HG02798 (cell line): ENCODE measurements around the gene OAS3.
A peak's percentile ranks its signal among the peaks of the same experiment; 100 is the strongest.
"Not testable (repeated sequence)": the region's sequence is repeated elsewhere in the genome, so short reads cannot be mapped to it uniquely, and the experiment has no call there.

ENCODE experiments used
- ATAC-seq: cut with Tn5 transposase; IDR thresholded peaks from one replicate; pipeline ENCODE4 v1.9.1; 2021; ENCODE audit warnings: mild to moderate bottlenecking; ENCODE audit not compliant: unreplicated experiment, poor library complexity

The OAS3 gene

DNA sequence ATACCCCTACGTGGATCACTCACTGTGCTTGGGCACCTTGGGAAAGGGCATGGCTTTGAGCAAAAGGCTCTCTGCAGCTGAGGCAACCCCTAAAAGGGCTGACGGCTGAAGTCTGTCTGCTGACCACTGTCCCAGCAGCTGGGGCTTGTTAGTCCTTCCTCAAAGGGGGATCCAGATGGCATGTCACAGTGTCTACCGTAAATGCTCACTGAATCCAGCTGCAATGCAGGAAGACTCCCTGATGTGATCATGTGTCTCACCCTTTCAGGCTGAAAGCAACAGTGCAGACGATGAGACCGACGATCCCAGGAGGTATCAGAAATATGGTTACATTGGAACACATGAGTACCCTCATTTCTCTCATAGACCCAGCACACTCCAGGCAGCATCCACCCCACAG, 19.2 kb upstream of the OAS3 start:
- ATAC-seq, result no peak

DNA sequence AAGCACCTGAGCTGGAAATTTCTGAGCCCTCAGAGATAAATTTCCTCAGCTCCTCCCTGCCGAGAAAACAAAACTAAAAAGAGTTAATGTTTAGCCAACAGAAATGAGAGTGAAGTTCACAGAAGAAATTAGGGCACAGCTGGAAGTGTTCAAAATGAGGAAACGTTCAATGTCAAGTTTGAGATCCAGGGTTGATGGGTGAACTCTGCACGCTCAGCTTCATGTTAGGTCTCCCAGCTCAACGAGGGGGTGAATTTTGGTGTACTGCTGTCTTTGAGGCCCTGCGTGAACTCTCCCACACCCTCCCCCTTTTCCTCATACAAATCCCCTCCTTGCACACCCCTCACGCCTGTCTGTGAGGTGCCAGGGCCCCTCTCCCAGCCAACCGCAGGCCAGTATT, 13.3 kb upstream of the OAS3 start:
- peak; percentile 82 for ATAC-seq

DNA sequence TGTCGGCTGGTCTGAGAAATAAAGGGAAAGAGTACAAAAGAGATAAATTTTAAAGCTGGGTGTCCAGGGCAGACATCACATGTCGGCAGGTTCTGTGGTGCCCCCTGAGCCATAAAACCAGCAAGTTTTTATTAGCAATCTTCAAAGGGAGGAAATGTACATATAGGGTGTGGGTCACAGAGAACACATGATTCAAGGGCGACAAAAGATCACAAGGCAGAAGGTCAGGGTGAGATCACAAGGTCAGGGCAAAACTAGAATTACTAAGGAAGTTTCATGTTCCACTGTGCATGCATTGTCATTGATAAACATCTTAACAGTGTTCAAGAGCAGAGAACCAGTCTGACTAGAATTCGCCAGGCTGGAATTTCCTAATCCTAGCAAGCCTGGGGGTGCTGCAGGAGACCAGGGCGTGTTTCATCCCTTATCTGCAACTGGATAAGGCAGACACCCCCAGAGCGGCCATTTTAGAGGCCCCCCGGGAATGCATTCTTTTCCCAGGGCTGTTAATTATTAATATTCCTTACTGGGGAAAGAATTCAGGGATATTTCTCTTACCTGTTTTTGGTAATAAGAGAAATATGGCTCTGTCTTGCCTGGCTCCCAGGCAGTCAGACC, 11.7 kb upstream of the OAS3 start:
- not testable (repeated sequence) for ATAC-seq

DNA sequence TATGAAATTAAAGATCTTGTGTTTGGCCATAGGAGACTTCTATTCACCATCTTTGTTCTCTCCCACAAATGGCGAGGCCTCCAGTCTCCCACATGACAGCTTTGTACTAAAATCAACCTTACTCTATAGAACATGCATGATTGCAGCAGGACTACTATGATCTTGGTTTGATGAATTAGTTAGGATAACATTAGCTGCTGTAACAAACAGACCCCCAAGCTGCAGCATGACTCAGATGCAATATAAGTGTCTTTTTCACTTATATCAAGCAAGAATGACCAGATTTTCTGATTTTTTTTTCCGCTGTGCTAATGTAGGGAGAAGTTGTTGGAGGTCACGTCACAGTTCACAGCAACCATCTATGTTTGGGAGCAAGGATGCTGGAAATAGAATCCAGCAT, 10.8 kb upstream of the OAS3 start:
- ATAC-seq, result no peak

DNA sequence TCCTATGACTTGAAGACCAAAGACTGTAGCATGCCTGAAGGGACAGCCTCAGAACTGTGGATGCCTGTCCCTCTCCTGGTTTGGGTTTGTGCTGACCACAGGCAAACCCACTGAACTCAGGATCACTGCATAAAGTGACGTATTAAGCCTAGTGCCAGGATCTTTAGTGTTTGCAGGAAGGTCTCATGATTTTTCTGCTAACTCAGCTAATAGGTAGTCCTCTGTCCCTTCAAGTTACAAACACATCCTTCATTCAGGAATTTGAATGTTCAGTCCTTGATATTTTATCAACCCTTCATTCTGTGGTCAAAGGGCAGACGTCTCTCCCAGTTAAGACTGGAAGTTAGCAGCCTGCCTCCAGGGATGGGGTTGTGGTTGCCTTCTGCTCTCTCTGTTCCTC, 10.3 kb upstream of the OAS3 start:
- no peak for ATAC-seq

DNA sequence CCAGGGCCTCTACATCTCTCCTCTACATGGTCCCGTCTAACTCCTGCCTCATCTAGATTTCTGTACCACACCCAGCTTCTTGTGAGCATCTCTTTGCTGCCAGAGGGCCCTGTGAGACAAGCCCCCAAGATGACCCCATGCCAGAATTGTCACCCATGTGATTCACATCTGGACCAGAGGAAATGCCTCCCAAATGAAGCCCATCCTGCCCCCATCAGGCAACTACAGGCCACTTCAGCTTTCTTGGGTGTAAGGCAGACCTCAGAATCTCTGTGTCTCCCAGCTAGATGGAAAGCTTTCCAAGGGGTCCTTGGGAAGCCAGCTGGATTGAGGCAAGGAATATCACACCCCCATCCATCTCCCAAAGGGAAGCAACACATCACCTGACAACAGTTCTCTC, 9.3 kb upstream of the OAS3 start:
- no peak for ATAC-seq

DNA sequence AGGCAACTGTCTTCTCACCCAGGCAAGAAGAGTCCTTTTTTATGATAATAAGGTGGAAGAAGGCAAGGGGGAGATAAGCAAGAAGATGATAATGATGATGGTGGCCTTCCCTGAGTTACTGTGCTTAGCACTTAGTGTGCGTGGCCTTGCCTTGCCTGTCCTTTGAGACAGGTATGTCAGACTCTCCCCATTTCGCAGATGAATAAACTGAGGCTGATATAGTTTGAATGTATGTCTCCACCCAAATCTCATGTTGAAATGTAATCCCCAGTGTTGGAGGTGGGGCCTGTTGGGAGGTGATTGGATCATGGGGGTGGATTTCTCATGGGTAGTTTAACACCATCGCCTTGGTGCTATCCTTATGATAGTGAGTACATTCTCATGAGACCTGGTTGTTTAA, 8.6 kb upstream of the OAS3 start:
- no peak for ATAC-seq

DNA sequence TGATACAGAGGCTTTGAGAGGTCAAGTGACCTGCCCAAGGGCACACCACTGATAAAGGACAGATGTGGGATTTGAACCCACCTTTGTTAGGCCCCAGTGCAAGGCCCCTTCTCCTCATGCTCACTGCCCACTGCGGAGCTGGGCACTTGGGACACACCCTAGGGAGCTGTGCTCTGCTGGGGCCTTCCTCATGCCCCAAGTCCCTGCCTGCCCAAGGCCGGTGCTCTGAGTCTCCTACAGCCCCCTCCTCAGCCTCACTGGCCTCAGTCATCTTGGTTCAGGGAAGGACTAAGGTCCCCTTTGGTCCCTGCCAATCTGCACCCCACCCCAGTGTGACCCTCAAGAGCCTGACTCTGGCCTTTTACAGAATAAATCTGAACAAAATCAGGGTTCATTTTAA, 7.9 kb upstream of the OAS3 start:
- ATAC-seq, result no peak

DNA sequence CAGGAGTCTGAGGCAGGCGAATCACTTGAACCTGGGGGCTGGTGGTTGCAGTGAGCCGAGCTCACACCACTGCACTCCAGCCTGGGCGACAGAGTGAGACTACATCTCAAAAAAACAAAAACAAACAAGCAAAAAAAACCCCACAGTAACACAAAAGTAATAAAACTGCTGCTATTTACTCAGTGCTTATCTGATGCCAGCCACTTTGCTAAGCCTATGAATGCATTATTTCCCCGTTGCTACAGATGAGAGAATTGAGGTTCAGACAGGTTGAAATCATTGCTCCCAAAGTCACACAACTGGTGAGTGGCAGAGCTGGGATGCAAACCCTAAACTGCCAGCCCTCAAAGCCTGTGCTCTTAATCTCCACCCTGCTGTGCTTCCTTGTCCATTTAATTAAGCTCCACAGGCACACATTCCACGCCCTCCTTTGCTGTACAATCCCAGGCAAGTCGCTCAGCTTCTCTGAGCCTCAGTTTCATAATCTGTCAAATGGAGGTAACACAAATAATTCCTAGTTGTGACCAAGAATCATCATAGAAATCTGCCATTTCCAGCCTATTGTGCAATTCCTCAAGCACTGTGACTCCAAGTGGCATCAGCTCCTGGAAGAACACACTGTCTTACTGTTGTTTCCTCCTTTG, 5.7 kb upstream of the OAS3 start:
- ATAC-seq, result no peak

DNA sequence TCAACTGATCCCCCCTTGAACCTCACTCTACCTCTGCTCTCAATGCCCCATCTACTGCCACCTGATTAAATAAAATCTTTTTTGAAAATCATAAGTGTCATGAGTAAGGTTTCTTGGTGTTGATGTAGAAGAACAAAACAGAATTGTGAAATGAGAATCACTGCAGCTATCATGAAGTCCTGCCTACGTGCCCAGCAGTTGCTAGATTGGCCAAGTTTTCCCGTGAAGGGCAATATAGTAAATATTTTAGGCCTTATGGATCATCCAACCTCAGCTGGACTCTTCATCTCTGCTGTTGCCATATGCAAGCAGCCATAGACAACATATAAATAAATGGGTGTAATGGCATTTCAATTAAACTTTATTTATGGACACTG, 5.2 kb upstream of the OAS3 start:
- no peak for ATAC-seq

DNA sequence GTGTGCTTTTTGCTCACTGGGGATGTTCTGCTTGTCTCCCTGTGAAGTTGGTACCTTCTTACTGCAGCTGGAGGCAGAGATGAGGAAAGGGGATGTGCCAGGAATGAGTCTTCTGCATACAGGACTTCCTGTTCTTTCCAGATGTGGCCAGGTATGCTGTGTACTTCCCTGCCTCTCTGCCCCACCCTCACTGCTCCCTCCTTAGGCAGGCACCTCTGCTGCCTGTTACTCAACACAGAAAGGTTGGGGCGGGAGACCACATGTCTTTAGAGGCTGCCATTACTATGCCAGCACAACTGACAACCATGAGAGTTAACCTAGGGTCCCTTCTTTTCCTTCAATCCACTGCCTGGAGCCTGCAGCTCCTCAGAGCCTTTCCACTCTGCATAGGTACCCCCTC, 2.0 kb upstream of the OAS3 start:
- ATAC-seq, result no peak

DNA sequence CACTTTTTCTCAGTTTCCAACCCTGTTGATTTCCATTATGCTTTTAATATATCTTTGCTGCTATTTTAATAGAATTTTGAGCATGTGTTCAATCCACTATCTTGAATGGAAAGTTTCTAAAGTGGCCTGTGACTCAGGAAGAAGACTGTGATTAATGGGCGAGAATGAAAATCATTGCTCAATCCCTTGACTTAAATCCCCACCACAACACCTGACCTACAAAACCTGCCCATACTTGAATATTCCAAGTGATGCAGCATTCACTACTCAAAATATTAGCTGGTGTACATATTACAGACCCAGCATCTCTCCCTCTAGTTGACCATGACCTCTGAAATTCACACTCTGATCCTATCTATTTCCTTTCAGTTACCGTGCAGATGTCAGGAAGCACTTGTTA, 1.3 kb upstream of the OAS3 start:
- ATAC-seq, result no peak

DNA sequence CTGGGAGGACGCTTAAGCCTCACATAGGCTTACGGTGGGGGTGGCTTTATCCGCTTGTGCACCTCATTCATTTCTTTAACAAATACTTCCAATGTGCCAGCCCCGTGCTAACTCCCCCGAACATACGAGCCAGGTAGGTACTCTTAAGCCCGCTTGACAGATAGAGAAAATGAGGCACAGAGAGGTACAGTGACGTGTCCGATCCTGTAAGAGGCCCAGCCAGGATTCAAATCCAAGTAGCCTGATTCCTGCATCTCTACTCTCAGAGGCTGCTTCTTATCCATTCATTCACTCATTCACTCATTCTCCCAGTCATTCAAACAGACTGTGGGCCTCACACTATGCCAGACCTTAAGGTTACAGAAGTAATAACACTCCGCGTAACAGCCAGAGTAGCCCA, 477 bp downstream of the OAS3 start:
- no peak for ATAC-seq

DNA sequence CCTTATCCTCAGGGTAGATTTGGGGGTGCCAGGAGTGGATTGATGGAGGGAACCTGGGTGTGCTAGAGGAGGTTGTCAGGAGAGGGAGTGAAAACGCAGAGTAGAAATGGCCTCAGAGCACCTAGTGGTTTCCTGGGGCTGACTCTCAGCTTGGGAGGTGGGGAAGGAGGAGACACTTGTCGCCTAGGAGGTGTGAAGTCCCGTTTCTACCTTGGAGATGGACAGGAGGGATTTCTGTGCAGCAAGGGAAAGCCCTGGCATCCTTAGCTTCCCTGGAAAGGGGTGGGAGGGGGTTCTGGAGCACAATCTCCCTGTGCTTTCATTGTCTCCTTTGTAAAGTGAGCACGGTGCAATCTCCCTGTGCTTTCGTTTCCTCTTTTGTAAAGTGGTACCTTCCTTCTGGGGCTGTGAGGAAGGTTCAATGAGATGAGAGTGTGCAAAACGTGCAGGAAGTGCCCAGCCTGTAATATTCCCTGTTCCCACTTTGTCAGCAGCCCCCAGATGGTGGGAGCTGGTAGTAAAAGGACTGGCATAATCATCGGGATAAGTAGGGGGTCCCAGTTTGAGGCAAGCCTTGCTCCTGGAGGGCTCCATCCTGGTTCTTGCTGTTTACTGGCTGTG, 1.6 kb downstream of the OAS3 start:
- ATAC-seq, result peak; percentile 62

DNA sequence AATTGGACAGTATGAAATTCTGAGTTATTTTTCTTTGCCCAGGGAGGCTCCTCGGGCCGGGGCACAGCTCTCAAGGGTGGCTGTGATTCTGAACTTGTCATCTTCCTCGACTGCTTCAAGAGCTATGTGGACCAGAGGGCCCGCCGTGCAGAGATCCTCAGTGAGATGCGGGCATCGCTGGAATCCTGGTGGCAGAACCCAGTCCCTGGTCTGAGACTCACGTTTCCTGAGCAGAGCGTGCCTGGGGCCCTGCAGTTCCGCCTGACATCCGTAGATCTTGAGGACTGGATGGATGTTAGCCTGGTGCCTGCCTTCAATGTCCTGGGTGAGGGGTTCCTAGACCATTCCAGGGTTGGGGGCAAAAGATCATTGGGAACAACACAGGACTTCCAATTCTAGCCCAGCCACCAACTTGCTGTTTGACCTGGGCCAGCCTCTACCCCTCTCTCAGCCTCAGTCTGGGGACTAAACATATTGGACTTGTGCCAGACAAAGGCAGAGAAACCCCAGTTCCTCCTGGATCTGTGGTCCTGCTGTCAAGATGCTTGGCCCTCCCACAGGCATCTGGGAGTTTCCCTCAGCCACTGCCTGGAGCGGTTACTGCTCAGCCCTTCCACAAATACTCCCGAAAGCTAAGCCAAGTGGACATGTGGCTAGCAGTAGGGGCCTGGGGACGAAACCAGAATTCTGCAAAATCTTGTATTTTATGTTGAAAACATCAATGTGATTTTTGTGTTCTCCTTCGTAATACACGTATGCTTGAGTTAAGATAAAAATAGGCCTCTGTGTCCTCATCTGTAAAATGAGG, 3.5 kb downstream of the OAS3 start:
- no peak for ATAC-seq

DNA sequence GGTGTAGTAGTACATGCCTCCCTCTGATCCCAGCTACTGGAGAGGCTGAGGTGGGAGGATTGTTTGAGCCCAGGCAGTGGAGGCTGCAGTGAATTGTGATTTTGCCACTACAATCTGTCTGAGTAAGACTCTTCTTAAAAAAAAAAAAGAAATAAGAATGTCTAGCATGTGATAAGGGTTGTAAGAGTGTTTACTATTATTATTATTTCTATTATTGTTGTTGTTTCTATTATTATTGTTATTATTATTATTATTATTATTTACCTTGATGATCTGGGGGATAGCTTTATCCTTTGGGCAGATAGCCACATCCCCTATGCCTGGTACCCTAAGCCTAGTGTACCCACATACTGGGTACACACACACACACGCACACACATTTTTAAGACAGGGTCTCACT, 4.3 kb downstream of the OAS3 start:
- no peak for ATAC-seq

DNA sequence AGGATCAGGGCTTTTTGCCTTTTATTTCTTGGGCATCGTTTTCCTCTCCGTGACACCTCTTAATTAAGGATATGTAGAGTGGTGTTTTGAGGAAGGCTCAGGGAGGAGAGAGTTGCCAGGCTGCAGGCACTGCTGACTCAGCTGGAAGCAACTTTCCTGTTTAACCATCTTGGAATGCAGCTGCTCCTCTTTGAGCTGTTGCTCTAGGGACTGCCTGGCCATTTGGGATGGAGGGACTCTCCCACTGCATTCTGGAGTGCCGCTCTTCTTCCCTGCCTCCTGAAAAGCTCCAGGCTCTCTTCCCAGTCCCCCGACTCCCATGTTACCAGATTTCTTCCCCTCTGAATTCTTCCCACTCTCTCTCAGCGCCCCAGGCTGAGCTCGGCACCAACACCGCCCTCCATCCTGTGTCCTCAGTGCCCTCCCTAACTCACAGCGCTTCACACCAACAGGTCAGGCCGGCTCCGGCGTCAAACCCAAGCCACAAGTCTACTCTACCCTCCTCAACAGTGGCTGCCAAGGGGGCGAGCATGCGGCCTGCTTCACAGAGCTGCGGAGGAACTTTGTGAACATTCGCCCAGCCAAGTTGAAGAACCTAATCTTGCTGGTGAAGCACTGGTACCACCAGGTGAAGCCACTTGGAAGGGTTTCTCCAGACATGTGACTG, 5.9 kb downstream of the OAS3 start:
- no peak for ATAC-seq

DNA sequence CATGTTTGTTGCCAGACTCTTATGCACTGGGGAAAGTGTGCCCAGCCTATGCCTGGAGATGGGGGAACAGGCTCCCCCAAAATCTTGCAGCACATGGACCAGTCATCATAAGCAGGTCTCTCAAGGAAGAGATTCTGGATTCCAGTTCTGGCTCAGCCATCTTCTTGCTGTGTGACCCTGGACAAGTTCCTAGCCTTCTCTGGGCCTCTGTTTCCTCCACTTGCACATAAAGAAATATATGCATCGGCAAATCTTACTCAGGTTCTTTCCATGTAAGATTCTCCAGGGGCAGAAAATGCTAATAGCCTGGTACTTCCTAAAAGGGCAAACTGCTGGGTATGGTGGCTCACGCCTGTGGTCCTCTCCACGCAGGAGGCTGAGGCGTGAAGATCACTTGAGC, 7.2 kb downstream of the OAS3 start:
- ATAC-seq, result no peak

DNA sequence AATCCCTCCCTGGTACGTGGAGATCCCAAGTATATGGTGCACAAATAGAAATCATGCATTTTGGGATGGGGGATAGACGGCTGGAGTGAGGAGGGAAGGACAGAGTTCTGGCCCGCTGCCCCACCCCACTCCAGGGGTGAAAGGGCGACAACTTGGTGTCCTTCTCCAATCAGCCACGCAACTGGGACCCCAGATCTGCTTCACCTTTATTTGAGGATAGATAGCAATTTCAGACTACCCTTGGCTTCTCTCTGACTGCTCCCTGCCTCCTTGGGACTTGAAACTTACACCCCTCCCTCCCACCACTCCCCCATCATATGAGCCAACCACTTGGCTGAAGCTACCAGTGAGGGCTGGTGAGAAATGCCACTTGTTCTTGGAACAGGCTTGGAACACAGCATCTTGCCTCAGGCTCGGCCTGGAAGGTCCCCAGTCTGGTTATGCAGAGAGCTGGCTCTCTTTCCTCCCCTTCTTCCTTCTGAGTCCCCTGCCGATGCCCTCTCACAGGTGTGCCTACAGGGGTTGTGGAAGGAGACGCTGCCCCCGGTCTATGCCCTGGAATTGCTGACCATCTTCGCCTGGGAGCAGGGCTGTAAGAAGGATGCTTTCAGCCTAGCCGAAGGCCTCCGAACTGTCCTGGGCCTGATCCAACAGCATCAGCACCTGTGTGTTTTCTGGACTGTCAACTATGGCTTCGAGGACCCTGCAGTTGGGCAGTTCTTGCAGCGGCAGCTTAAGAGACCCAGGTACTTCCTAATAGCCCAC, 8.1 kb downstream of the OAS3 start:
- no peak for ATAC-seq

DNA sequence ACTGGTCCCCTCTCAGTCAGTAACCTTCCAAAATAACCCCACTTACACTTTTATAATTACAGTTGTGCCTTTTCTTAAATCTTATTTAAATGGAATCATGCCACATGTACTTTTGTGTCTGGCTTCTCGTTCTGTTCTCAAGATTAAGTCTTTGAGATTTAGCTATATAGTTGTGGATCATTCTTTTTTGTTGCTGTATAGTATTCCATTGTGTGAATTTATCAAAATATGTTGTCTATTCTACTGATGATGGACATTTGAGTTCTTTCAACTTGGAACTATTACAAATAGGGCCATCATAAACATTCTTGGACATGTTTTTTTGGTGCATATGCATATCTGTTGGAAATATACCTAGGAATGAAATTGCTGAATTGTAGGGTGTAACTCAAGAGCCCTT, 9.0 kb downstream of the OAS3 start:
- ATAC-seq, result no peak
